Raji (cell line): ENCODE measurements around the gene B4GALNT1.

Experiments
- POLR2A ChIP-seq: IDR thresholded peaks from 2 replicates; pipeline ENCODE4 v1.6.1; 2011; ENCODE audit warnings: low read depth, low read length, control low read depth; ENCODE audit not compliant: insufficient read depth

B4GALNT1 gene

DNA sequence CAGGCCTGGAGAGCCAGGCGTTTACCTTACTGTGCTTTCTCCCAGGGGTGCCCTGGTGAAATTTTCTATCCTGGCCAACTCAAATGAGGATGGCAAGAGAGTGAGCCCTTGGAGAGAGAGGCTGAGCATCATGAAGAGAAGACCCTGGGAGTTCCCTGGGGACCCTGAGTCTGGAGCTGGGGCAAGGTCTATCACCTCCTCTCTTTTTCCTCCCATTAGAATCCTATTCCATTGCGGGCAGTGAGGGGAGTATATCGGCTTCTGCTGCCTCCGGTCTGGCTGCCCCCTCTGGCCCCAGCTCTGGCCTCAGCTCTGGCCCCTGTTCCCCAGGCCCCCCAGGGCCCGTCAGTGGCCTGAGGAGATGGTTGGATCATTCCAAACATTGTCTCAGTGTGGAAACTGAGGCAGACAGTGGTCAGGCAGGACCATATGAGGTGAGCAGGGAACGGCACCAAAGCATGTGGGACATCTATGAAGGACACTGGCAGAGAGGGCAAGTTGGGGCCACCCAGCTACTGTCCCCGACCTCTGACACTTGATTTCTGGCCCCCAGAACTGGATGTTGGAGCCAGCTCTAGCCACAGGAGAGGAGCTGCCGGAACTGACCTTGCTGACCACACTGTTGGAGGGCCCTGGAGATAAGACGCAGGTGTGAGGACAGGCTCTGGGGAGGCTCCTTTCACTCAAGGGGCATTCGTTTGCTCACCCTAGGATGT lies 20.1 kb downstream of the B4GALNT1 start:
- TF ChIP-seq POLR2A = no peak

GRCh38 chr12:57611827-57612710 lies 20.9 kb downstream of the B4GALNT1 start:
- no peak for TF ChIP-seq POLR2A

DNA sequence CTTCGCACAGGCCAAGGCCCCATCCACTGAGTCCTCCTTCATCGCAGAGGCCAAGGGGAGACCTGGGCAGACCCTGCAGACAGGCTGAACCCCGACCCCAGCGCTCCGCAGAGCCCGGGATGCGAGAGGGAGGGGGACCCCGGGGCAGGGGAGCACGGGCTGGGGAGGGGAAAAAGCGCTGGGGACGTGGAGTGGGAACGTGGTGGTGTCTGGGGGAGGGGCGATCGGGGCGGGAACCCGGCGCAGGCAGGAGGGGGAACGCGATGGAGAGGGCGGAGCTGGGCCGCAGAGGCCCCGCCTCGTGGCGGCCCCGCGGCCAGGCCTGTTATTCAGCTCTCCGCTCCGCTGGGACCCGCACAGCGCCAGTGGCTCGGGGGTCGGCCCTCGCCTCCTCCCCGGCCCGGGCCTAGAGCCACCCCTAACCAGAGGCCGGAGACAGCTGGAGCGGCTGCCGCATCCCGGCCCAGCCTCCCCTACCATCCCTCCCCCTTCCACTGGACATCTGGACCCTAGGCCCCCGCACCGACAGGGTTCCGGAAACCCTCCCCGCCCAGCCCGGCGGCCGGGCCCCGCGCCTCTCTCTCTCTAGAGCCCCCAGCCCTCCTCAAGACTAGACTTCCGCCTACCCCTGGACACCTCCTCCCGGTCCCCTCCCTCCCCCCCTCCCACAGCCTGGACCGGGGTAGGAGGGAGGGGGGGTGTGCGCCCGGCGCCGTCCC lies 21.7 kb downstream of the B4GALNT1 start, which contains the start of gene ARHGEF25:
TSS of gene ARHGEF25 (plus strand) at position 328 of the 719 bp plus-strand sequence. CDS start 460 bp downstream, outside the sequence.
- no peak for TF ChIP-seq POLR2A

- TF ChIP-seq POLR2A = no peak
Measured at GRCh38 chr12:57610554-57611107, 22.4 kb downstream of the B4GALNT1 start.

DNA sequence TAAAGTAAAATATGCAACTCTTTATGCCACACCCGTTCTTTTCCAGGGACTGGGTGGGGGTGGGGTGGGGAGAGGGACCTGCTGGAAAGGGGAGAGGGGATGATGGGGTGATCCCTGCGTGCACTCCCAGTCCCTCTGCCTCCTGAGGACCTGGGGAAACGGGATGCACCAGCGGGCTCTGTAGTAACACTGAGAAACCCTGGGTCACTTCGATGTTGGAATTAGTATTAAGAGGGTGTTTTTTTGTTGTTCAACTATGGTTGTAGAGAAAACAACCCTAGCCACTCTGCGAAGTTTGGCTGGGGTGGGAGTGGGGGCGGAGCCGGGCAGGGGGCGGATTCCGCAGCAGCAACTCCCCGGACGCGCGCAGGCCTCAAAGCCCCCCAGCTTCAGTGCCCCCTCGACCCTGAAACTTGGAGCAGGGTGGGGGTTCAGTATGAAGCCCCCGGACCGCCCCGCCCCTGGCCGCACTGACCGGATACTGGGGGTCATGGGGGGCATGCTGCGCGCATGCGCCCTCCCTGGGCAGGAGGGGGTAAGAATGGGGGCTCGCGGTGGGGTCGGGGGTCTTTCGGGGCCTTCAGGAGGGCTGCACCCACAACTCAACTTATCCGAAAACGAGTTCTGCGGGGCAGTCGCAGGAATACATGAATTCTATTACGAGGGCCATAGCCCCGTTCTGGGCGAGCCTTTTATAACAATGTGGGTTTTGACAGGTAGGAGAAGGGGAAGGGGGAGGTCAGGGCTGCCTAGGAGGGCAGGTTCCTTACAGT lies 23.0 kb downstream of the B4GALNT1 start:
- TF ChIP-seq POLR2A = no peak

- no peak for TF ChIP-seq POLR2A
Measured at GRCh38 chr12:57609101-57609780, 23.8 kb downstream of the B4GALNT1 start.

- TF ChIP-seq POLR2A = no peak
Measured at GRCh38 chr12:57607958-57608663, 24.9 kb downstream of the B4GALNT1 start.

DNA sequence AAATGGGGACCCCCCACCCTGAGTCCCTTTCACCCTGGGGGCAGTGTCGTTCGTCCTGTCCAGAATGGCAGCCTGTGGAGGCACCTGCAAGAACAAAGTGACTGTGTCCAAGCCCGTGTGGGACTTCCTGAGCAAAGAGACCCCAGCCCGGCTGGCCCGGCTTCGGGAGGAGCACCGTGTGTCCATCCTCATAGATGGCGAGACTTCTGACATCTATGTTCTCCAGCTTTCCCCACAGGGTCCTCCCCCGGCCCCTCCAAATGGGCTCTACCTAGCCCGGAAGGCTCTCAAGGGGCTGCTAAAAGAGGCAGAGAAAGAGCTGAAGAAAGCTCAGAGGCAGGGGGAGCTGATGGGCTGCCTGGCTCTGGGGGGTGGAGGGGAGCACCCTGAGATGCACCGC lies 26.2 kb downstream of the B4GALNT1 start:
- no peak for TF ChIP-seq POLR2A

- TF ChIP-seq POLR2A = no peak
Measured at GRCh38 chr12:57606399-57606798, 26.6 kb downstream of the B4GALNT1 start.

- TF ChIP-seq POLR2A = no peak
Measured at GRCh38 chr12:57605811-57606311, 27.1 kb downstream of the B4GALNT1 start.

GRCh38 chr12:57604992-57605810 lies 27.8 kb downstream of the B4GALNT1 start:
- no peak for TF ChIP-seq POLR2A

DNA sequence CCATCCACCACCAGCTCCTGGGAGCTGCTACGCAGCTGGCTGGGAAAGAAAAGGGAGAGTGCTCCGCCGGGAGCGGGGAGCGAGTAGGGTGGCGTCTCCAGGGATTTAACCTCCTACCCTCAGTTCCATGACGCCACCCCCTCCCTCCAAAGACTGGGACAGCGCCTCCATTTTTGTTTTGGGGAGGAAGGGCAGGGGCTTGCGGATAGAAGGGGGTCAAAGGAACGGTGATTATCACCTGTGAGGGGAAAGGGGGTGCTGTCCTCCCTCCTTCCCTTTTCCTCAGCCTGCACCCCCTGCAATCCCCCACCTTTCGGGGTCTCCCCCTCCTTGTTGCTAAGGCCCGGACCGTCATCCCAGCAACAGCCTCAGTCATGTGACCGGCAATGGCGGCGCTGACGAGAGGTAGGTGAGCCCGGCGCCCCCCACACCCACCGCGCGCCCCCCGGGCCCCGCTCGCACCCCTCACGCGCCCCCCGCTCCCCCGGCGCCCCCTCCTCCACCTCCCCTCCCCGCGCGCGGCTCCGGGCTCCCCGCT lies 28.5 kb downstream of the B4GALNT1 start, which contains the start of gene DTX3:
TSS of gene DTX3 (plus strand) at position 371 of the 538 bp plus-strand sequence. CDS start 1,694 bp downstream, outside the sequence.
- peak; percentile 26; the same call in 1 of the 2 replicates for TF ChIP-seq POLR2A
